Stimulated activated effector memory CD8-positive, alpha-beta T cell treated with anti-CD3 and anti-CD28 coated beads, Interleukin-12 subunit alpha, Interleukin-12 subunit beta, amount 100 ng/mL, for 72 hours (primary cell): ENCODE results near the gene FKBP11.

Experiments used
- ATAC-seq: fragments of 150-1000 bp; cut with Tn5 transposase; 2 replicates; pipeline ENCODE4 v1.10.0; 2021
- DNase-seq, 2 donors: peaks; one replicate each; pipeline ENCODE4 v3.0.0; 2021 to 2022; ENCODE audit warnings: low spot score in 2 of 2
- H3K27ac Mint-ChIP-seq: one replicate; pipeline ENCODE4 v1.8.0; 2022; ENCODE audit warnings: mild to moderate bottlenecking, mixed read lengths
- H3K36me3 Mint-ChIP-seq: one replicate; pipeline ENCODE4 v1.8.0; 2022; ENCODE audit warnings: mild to moderate bottlenecking, mixed read lengths
- H3K4me1 Mint-ChIP-seq: one replicate; pipeline ENCODE4 v1.8.0; 2022; ENCODE audit warnings: mixed read lengths
- H3K4me3 Mint-ChIP-seq: one replicate; pipeline ENCODE4 v1.8.0; 2022; ENCODE audit warnings: mild to moderate bottlenecking, mixed read lengths
- H3K9me3 Mint-ChIP-seq: one replicate; pipeline ENCODE4 v1.8.0; 2022; ENCODE audit warnings: mixed read lengths

FKBP11 gene

DNA sequence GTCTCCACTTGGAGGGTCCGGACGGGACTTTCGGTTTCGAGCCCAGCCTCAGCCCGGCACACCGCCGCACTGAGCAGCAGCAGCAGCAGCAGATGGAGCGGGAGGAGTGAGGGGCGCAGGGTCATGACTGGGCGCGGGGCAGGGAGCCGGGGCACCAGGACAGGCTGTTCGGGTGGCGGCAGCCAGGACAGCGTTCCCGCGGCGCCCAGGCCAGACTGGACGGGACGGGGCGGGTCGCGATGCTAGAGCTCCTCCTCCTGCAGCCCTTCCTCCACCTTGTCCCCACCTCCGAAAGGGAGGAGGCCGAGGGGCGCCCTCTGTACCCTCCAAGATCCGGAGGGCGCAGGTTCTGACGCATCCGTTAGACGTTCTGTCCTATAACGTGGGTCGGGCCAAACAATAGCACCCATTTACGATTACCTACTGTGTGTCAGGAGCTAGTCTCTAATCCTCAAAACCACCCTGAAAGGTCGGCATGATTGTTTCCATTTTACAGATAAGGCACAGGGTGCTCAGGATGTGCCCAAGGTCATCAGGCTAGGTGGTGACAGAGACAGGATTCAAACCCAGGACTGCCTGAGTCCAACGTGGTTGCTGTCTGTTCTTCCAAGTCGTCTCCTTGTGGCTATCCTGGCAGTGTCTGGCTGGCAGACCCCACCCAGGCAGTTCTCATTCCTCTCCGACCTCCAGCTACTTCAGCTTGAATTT lies at the start of gene FKBP11:
Gene FKBP11 (minus strand): TSS at position 189 of the 708 bp plus-strand sequence. CDS start 64 bp downstream, at position 125.
- Mint-ChIP-seq H3K36me3 (peaks cover 77% of the 10 kb centered on the region), H3K9me3 (no peaks in the 10 kb centered on the region), H3K4me3 (peak within 1 kb of the TSS; percentile 84), H3K4me1 (peaks cover 72% of the 10 kb centered on the region), H3K27ac (peak within 1 kb of the TSS; percentile 90)
- ATAC-seq (peak; percentile 95), DNase-seq (peak; percentile 59 to 86)

- DNase-seq (peak in 1 of 2 donors; percentile 70), ATAC-seq (no peak)
- Mint-ChIP-seq H3K9me3 (no peaks in the 10 kb centered on the region), H3K4me1 (peaks cover 74% of the 10 kb centered on the region), H3K36me3 (peaks cover 6% of the 10 kb centered on the region), H3K27ac (no peak overlapping the region), H3K4me3 (no peak overlapping the region)
Measured at GRCh38 chr12:48973941-48974673, 48.8 kb upstream of the FKBP11 start.

- H3K36me3 Mint-ChIP-seq, result peaks cover 6% of the 10 kb centered on the region
Measured at GRCh38 chr12:48973531-48973930, 48.2 kb upstream of the FKBP11 start.

DNA sequence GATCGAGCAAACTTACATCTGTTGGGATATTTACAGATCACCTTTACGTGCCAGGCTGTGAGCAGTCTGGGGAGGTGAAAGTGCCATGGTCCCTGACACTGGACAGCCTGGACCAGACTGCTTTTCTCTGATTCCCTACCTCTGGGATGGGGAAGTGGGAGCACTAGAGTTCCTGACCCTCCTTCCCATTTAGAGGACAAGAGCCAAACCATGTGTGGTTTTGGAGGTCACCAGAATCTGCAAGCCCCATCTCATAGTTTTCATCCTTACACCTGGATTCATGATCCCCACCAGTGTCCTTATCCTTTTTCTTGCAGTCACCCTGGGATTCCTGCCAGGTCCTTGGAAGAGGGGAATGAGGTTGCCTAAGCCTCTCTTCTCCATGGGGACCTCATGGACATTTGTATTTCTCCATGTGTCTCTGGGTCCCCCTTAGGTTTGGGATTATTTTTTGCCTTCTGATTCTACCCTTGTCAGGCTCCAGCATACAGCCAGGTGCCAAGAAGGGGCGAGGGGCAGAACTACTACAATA lies 47.7 kb upstream of the FKBP11 start:
- no peak for ATAC-seq
- Mint-ChIP-seq H3K4me1 (peaks cover 69% of the 10 kb centered on the region), H3K36me3 (peaks cover 6% of the 10 kb centered on the region), H3K27ac (no peak overlapping the region), H3K9me3 (no peaks in the 10 kb centered on the region), H3K4me3 (no peak overlapping the region)
- DNase-seq, result no peak

More at GRCh38 chr12:48973531-48973930, 48.2 kb upstream of the FKBP11 start:
- Mint-ChIP-seq H3K9me3 (no peaks in the 10 kb centered on the region), H3K27ac (no peak overlapping the region), H3K4me1 (peaks cover 73% of the 10 kb centered on the region), H3K4me3 (no peak overlapping the region)
- ATAC-seq (no peak), DNase-seq (no peak)

DNA sequence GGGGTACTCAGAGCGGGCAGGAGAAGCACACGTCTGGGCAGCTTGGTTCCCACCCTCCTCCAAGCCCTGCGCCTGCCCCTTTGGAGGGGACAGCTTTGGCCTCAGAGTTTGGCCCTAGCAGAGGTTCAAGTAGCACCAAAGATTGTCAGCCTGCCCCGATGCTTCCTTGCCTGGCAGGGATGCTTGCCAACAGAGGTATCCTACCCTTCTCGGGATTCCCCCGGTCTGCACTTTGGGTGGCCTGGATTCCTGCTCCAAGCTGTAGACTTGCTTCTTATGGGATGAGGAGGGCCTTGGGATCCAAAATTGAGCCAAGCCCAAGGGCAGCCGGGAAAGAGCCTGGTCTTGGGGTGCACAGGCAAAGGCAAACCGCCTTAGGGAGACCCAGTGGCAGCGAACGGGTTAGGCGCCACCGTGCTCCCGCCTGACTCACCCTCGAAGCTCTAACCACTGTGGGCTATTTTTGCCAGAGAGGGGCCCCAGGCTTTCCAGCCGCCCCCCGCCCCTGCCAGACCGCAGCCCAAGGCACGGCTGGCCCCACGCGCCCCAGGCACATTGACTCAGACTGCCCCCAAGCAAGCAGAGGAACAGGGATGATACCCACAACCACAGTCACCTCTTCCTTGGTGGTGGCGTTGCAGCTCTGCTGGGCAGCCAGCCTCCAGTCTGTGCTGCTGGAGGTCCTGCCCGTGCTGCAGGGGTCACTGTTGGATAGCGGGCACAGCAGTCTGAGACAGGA lies 47.1 kb upstream of the FKBP11 start:
- H3K36me3 Mint-ChIP-seq, result no peaks in the 10 kb centered on the region
- peak; percentile 55 to 72 for DNase-seq

GRCh38 chr12:48970702-48971334 lies 45.5 kb upstream of the FKBP11 start:
- Mint-ChIP-seq H3K4me3 (peak overlapping the region; percentile 78), H3K9me3 (no peaks in the 10 kb centered on the region), H3K4me1 (peaks cover 55% of the 10 kb centered on the region), H3K27ac (no peak overlapping the region), H3K36me3 (no peaks in the 10 kb centered on the region)
- ATAC-seq, result no peak
- no peak for DNase-seq

More for the DNA sequence above, 47.1 kb upstream of the FKBP11 start:
- H3K9me3 Mint-ChIP-seq, result no peaks in the 10 kb centered on the region
- peak; percentile 77 for ATAC-seq
- peak overlapping the region; percentile 78 for H3K4me3 Mint-ChIP-seq
- H3K27ac Mint-ChIP-seq, result peak overlapping the region; percentile 26
- peaks cover 63% of the 10 kb centered on the region for H3K4me1 Mint-ChIP-seq

DNA sequence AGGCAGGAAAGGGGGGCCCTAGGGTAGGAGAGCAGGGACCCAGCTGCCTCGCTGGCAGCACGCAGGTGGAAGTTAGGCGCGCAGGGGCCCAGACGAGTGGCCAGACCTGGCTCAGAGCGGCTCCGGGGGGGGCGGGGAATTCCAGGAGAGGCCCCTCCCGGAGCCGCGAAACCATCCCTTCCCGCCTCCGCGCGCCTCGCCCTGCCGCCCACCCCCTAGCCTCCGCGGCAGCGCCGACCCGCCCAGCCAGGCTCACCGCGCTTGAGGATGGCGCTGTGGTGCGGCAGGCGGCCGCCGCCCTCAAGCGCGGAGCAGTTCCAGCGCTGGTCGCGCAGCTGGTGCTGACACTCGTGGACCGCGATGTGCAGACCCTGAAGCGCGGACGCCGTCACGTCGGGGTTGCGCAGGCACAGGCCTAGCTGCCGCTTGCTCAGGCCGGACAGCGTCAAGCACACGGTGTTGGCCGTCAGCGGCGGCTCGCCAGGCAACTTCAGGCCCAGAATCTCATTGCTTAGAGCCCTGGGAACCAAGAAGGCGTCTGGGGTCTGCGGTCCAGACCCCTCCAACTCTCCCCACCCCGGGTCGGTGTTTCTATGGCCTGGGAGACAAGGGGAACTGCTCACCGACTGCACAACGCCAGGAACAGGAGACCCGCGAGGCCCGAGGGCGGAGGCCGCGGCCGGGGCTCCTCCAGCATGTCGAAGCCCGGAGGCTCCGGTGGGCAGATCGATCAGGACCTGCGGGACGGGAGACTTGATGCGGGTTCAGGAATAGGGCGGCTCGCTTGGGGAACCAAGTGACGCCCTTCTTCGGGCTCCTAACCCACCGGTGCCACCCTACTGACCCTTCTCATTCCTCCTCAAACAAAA lies 44.8 kb upstream of the FKBP11 start:
- H3K27ac Mint-ChIP-seq, result no peak overlapping the region
- H3K9me3 Mint-ChIP-seq, result no peaks in the 10 kb centered on the region
- H3K36me3 Mint-ChIP-seq, result no peaks in the 10 kb centered on the region
- H3K4me1 Mint-ChIP-seq, result peaks cover 55% of the 10 kb centered on the region
- ATAC-seq (peak; percentile 36), DNase-seq (peak in 1 of 2 donors; percentile 22)
- peak overlapping the region; percentile 78 for H3K4me3 Mint-ChIP-seq

DNA sequence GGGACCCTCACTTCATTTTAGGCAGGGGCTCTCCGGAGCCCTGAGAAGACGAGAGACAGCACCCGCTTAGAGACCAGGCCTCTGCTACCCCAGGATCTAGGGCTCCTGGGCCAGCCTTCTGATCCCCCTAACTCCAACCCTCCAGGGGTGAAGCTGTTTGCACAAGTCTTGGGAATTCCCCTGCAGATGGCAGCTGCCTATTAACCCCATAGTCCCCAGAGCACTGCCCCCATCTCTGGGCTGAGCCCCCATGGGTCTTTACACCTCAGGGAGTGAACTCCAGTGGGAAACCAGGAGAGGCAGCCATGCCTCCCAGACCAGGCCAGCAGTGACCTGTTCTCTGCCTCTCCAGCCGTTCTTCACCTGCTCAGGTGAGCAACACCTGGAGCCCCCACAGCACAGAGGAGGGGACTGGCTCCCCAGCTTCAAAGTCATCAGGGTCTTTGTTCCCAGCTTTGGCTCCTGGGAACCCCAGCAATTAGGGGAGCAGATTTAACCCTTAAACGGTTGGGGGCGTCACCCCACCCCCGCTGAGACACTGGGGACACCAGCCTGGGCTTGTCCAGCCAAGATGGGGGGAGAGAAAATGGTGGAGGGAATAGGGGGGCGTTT lies 44.0 kb upstream of the FKBP11 start:
- Mint-ChIP-seq H3K4me3 (peak overlapping the region; percentile 78), H3K27ac (no peak overlapping the region), H3K4me1 (peaks cover 53% of the 10 kb centered on the region), H3K9me3 (no peaks in the 10 kb centered on the region), H3K36me3 (no peaks in the 10 kb centered on the region)
- DNase-seq (no peak), ATAC-seq (no peak)

DNA sequence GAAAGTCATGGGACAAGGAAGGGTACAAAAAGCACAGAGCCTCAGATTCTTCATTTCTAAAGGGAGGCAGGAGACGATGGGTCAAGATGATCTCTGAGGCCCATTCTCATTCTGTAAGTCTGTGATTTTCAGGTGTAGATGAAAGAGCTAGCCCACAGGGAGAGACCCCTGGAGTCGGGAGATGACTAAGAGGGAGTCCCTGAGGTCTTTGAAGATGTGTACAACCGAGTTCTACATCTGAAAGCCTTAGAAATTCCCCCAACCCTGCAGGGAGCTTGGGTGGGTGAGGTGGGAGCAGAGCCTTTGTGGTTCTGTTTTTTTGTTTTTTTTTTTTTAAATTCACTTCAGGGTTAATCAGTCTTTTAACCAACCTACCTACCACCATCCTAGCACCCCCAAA lies 43.2 kb upstream of the FKBP11 start:
- H3K36me3 Mint-ChIP-seq, result no peaks in the 10 kb centered on the region

DNA sequence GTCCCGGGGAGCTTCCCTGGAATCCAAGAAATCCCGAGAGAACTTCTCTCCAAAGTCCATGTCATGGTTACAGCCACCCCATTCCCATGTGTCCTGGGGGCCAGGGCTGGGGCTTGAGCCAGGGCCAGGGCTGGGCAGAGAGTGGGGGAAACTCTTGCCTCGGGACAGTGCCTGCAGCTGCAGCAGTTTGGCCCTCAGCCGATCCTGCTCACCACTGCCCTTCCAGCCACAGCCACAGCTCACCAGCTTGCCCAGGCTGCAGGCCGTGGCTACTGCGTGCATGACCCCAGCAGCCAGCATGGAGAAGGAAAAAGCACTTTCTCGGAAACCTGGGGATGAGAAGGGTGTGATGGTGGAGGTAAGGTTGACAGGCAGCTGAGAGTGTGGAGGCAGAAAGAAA lies 42.7 kb upstream of the FKBP11 start:
- Mint-ChIP-seq H3K9me3 (no peaks in the 10 kb centered on the region), H3K27ac (no peak overlapping the region), H3K4me3 (no peak overlapping the region), H3K36me3 (no peaks in the 10 kb centered on the region), H3K4me1 (peaks cover 40% of the 10 kb centered on the region)
- DNase-seq (no peak), ATAC-seq (no peak)

More for the DNA sequence above, 43.2 kb upstream of the FKBP11 start:
- H3K9me3 Mint-ChIP-seq, result no peaks in the 10 kb centered on the region
- peaks cover 45% of the 10 kb centered on the region for H3K4me1 Mint-ChIP-seq
- ATAC-seq (no peak), DNase-seq (no peak)
- no peak overlapping the region for H3K4me3 Mint-ChIP-seq
- no peak overlapping the region for H3K27ac Mint-ChIP-seq

GRCh38 chr12:48966177-48966895 lies 41.0 kb upstream of the FKBP11 start:
- Mint-ChIP-seq H3K9me3 (no peaks in the 10 kb centered on the region), H3K36me3 (no peaks in the 10 kb centered on the region), H3K4me1 (peaks cover 23% of the 10 kb centered on the region), H3K4me3 (no peak overlapping the region), H3K27ac (peak overlapping the region; percentile 2)
- DNase-seq (no peak), ATAC-seq (no peak)

- no peaks in the 10 kb centered on the region for H3K36me3 Mint-ChIP-seq
Measured at GRCh38 chr12:48965298-48965838, 40.1 kb upstream of the FKBP11 start.

DNA sequence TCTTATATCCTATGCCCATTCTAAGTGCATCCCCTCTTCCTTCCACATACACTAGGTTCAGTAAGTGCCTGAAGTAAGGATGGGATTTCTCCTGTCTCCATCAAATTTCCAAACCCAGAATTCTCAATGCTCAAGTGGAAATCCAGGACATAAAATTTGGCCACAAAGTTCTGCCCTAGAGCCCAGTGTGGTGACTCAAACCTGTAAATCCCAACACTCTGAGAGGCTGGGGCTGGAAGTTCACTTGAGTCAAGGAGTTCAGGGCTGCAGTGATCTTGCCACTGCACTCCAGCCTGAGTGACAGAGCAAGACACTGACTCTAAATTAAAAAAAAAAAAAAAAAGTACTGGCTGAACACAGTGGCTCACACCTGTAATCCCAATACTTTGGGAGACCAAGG lies 36.5 kb upstream of the FKBP11 start:
- Mint-ChIP-seq H3K9me3 (no peaks in the 10 kb centered on the region), H3K36me3 (peaks cover 1% of the 10 kb centered on the region)

More at GRCh38 chr12:48965298-48965838, 40.1 kb upstream of the FKBP11 start:
- DNase-seq, result no peak
- Mint-ChIP-seq H3K4me1 (peaks cover 14% of the 10 kb centered on the region), H3K27ac (no peak overlapping the region), H3K9me3 (no peaks in the 10 kb centered on the region), H3K4me3 (no peak overlapping the region)
- ATAC-seq, result peak; percentile 35

More for the DNA sequence above, 36.5 kb upstream of the FKBP11 start:
- Mint-ChIP-seq H3K27ac (no peak overlapping the region), H3K4me1 (peaks cover 13% of the 10 kb centered on the region), H3K4me3 (no peak overlapping the region)
- no peak for DNase-seq
- no peak for ATAC-seq
